ENCODE measurements around the gene RNF212B.

The RNF212B gene

DNA sequence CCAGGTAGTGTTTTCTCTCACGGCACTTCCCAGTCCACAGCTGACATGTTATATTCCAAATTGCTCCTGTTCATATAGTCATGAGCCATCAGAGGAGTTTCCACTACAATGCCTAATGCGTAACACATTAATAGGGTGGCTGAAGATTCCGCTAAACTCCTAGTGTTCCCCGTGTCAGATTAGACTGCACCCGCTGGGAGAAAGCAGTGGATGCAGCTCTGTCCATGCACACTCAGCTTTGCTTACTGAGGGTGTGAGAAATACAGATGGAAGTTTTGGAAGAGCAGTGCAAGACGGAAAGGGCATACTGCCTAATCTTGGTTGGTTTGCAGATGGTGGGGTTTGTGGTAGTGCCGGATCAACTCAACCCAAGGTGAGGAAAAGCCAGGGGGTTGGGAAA, 59.4 kb downstream of the RNF212B start:
- DNase-seq = no peak

DNA sequence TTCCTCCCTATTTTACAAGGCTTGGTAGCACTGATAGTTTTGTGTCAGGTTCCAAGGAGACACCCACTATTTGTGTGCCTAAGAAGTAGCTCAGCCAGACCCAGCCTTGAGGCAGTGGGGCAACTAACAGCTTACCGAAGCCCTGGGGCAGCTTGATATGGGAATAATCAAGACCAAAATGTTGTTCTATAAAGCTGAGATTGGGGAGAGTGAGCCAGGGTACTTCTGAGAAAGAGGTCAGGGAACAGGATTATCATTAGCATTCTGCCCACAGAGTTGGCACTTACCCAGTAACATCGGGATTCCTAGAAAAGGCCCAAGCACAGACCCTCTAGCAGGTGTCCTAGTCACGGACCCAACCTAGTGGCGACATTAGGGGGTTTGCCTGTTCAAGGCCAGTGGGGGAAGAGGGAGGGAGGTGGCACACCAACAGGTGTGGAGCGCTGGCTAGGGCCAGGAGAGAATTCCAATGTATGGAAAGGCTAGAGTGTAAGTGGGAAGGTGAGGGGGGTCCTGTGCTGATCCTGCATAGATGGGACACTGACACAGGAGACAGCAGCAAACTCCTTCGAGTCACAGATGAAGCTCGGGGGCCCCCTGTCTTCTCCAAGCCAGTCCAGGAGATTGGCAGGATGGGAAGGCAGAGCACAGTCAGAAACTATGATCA, 60.0 kb downstream of the RNF212B start:
- no peak for DNase-seq

DNA sequence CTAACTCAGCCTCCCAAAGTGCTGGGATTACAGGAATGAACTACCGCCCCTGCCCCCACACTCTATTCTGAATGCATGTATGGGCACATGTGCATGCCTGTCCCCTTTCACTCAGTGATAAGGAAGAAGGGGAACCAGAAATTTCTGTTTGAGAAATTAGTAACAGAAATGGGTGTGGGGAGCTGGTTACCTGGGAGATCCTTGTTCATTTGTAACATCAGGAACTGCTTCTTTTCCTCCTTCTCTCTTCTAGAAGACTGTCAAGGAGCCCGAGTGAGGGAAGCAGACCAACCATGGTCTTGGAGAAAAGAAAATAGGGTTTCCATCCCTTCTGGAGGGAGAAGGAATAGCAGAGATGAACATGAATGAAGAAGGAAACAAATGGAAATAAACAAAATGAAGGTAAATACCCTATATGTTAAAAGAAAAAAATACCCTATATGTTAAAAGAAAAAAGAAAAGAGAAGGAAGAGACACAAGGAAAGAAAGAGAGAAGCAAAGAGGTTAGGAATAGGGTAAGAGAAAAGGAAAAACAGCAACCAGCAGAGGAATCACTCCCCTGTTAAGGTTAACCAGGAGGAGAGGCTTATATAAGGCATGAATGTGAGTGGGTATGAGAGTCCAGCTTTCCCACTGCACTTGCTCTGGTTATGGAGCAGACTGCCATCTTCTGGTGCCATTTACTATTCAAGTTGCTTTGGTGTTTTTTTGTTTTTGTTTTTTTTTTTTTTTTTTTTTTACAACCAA, 61.6 kb downstream of the RNF212B start:
- no peak for DNase-seq

- DNase-seq = no peak
Measured at GRCh38 chr14:23299986-23300686, 62.4 kb downstream of the RNF212B start.

DNA sequence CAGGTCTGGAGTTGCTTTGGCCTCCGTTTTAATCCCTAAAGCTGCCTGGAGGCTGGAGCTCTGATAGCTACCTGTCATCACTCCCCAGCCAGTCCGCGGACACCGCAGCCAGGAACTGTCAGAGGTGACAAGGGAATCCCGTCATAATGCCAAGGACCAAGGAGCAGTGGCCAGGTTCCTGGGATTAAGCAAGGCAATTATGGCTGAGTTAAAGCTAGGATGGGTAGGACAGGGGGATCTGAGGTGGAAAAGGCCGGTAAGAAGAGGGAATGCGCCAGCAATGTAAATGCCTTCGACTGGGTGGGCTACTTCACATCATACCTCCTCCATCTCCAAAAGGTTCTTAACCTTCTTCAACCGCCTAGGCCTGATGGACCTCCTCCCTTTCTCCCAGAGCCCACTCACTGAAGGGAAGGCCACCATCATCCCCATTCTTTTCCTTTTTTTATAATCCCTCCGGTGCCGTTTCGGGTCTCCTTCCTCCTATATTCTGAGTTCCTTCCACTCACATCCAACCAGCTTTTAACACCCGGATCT, 63.0 kb downstream of the RNF212B start:
- no peak for DNase-seq

- peak; percentile 94 to 99 (median 96) for DNase-seq
Measured at GRCh38 chr14:23301288-23301968, 63.7 kb downstream of the RNF212B start.

DNA sequence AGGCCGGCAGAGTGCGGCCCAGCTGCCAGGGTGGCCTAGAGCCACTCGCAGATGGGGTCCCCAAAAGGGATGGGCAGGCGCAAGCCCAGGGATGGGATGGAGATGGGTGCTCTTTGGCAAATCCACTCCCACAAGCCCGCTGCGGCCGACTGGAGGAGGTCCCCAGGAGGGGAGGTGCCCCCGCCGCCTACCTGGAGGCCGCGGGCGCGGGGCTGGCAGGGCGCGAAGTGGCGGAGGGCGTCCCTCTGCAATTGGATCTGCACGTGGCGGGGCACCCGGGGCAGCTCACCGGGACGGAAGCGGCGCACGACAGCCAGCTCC, 64.2 kb downstream of the RNF212B start:
- peak; percentile 58 to 76 (median 62) for DNase-seq

DNA sequence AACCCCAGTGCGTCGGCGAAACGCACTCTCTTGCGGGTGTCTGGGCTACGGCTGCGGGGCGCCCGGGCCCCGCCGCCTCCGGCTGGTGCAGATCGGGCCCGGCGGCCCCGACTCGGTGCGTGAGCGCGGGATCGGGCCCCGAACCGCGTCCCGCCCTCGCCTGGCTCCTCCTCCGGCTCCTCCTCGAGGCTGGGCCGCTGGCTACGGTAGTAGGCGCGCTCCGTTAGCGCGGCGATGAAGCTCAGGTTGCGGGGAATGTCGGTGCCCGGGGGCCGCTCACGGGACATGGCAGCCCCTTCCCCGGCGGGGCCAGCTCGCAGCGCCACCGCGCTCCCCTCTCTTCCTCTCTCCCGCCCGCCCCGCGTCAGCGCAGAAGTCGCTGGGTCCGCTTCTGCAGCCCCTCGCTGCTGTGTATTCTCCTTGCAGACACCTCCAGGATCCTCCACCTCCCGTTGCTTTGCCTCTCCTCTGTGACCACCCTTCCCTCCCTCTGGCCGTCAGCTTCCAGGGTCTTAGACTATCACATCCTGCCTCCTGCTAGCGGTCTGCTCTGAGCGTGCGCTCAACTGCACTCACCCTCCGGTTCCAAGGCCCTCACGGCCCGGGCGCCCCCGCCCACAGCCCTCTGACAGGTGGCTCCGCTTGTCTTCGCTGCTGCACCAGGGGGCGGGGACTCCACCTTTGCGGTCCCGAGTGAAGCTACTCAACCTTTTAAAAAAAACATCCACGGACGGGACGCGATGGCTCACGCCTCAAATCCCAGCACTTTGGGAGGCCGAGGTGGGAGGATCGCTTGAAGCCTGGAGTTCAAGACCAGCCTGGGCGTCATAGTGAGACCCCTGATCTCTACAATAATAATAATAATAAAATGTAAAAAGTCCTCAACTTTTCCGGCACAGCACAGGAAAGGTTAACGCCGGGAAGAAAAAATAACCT, 64.8 kb downstream of the RNF212B start, which contains the start of gene PPP1R3E:
Gene PPP1R3E, minus strand, starts transcription at position 570 of the 936 bp plus-strand sequence. Its CDS starts 283 bp downstream, at position 287.
- peak; percentile 50 to 85 (median 67) for DNase-seq

GRCh38 chr14:23306412-23307145, 68.8 kb downstream of the RNF212B start, which contains the start of gene BCL2L2:
TSS of gene BCL2L2 (plus strand) at chr14:23306833. CDS start at chr14:23307768, 935 bp downstream.
- no peak for DNase-seq

DNA sequence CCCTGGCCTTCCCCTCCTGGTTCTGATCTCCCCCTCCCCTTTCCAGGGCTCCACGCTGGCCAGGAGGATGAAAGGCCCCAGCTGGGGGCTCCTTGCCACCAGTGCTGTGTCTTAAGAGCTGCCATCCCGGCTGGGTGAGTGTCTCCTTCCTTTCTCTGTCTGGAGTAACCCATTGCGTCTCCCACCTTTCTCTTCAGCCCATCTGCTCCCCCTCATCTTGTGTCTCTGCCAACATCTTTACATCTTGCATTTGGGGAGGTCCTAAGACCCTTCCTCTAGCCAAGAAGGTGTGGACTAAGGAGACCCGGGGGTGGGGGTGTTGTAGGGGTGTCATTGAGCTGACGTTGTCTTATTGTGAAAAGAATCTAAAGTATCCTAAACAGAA, 69.4 kb downstream of the RNF212B start:
- no peak for DNase-seq

GRCh38 chr14:23307687-23308644, 70.2 kb downstream of the RNF212B start:
- no peak for DNase-seq

DNA sequence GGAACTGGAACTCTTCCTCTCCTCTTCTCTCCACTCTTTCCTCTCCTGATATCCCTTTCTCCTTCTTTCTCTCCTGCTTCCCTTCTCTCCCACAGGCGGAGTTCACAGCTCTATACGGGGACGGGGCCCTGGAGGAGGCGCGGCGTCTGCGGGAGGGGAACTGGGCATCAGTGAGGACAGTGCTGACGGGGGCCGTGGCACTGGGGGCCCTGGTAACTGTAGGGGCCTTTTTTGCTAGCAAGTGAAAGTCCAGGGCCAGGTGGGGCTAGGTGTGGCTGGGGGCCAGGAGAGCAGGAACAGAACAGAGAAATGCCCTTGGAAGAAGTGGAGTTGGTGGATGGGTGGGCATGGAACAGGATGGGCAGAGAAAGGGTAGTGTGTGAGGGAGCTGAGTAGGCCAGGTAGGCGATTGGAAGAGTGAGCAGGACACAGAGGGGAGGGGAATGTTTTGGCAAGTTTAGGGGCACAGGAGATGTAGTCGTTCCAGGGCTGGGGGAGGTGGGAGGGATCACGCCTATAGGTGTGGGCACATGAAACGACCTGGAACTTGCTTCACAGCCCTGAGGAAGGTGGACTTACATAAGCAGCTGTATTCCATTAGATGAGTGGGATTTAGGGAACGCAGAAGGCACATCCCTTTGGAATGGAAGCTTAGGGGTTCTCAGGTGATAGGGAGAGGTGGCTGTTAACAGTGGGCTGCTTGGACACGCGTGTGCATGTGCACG, 71.1 kb downstream of the RNF212B start:
- no peak for DNase-seq

DNA sequence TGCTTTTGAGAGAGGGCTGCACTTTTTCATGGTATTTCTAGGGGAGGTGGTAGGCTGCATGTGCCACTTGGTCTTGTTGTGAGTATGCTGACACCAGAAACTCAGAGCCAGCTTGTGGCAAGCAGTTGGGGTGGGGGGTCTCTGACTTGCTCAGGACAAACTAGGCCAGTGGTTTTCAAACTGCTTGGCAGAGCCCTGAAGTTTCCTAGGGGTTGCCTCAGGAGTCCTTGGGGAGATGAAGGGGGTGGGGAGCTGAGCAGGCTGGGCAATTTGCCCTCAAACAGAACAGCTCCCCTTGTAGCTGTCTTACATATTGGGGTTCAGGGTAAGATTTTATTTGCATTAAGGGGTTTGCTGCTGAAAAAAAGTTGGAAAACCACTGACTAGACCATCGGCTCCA, 72.8 kb downstream of the RNF212B start:
- no peak for DNase-seq

DNA sequence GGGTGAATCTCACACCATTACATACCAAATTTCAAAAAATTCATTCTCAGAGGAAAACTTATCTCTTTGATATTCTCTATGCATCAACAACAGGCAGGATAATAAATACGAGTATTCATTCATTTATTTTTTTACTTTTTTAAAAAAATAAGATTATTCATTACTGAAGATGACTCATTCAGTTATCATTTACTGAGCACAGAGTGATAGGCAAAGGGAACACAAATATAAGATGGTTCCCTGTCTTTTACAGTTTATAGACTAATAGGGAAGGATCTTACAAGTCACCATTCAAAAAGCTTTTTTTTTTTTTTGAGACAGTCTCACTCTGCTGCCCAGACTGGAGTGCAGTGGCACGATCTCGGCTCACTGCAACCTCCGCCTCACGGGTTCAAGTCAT, 78.6 kb downstream of the RNF212B start:
- no peak for DNase-seq

DNA sequence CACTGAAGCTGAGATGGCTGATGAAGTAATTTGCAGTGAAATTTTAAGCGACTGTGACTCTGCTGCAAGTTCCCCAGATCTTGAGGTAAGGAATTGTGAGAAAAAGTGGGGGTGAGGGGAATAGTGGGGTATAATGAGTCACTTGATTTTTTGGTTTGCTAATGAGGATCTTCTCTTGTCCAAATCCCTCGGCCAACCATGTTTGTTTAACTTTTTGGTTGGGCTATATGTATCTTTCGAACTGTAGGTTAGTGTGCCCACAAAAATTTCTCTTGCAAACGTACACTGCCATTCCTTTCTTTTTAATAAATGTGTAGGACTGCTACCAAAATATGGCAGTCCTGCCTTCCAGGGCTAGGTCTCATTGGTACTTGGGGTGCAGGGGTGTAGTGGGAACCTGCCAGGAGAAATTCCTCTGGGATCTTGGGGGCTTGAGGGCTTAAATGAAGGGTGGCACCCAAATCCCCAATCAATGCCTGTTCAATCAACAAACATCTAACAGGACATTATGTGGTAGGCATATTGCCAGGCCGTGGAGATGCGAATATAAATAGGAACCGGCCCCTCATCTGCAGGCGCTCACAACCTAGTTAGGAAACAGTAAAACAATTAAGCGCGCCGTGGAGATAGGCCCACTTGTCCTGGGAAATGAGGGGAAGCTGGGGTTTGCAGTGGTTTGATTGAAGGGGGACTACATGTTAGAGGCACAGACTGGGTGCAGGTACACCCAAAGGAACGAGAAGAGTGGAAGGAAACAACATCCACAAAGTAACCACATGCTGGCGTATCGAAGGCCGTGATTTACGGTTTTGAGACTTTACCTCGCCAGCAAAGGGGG, 82.2 kb downstream of the RNF212B start:
- no peak for DNase-seq

DNA sequence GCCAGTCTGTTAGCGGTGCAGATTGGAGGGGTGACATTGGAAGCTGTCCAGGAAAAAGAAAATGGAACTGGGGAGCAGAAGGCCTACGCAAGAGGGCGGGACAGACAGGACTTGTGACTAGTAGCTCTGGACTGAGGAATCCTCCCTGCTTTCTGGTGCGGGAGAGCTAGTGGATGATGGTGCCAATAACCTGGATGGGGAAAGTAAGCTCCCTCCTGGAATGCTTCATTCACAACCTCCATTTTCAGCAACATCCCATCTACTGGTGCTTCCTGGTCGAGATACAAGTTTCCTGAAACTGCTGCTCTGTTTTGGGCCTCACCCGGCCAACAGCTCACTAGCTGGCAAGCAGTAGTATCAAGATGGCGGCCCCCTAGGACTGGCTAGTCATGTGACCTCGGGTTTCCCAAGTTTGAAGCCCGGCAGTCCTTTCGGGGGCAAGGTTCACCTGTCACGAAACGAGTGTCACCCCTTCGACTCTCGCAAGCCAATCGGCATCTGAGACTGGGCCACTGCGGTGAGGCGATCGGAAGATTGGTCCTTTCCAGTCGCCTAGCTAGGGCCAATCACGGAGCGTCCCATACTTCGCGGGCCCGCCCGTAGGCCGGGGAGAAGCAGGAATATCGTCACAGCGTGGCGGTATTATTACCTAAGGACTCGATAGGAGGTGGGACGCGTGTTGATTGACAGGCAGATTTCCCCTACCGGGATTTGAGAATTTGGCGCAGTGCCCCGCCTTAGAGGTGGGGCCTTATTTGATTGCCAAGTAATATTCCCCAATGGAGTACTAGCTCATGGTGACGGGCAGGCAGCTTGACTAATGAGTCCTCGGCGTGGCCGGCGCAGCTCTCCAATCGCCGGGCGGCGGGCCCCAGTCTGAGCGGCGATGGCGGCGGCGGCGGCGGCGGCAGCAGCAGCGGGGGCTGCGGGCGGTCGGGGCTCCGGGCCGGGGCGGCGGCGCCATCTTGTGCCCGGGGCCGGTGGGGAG, 83.1 kb downstream of the RNF212B start, which contains the start of gene PABPN1:
Gene PABPN1, plus strand, starts transcription at position 874 of the 988 bp plus-strand sequence. Its CDS starts 13 bp downstream, at position 887.
- DNase-seq = peak; percentile 94 to 100 (median 96)

Data from activated naive CD4-positive, alpha-beta T cell (primary cell).